ENCODE data around the gene DEXI.

DNA sequence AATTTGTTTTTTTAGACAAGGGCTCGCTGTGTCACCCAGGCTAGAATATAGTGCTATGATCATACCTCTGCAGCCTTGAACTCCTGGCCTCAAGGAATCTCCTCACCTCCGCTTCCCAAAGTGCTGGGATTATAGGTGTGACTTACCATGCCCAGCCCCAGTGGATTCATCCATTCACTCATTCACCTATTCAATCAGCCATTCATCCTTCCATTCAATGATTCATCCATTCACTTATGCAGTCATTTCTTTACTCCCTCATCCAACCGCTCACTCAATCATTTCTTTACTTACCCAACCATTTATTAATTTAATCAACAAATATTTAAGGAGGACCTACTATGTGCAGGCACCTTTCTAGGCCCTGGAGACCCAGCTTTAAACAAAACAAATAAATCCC lies 25.7 kb downstream of the DEXI start:
- TF ChIP-seq, protein P1, sequence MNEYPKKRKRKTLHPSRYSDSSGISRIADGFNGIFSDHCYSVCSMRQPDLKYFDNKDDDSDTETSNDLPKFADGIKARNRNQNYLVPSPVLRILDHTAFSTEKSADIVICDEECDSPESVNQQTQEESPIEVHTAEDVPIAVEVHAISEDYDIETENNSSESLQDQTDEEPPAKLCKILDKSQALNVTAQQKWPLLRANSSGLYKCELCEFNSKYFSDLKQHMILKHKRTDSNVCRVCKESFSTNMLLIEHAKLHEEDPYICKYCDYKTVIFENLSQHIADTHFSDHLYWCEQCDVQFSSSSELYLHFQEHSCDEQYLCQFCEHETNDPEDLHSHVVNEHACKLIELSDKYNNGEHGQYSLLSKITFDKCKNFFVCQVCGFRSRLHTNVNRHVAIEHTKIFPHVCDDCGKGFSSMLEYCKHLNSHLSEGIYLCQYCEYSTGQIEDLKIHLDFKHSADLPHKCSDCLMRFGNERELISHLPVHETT (CRISPR knock-in tag; conservative IDR thresholded peaks at IDR 0.05): no peak
- no peak for TF ChIP-seq ZNF841 (CRISPR knock-in tag; IDR thresholded peaks at IDR 0.05; ENCODE audit: borderline replicate concordance)
- TF ChIP-seq MXD4 (CRISPR knock-in tag; IDR thresholded peaks at IDR 0.05): no peak
- no peak for TF ChIP-seq SMARCE1 (IDR thresholded peaks at IDR 0.05; ENCODE audit: borderline replicate concordance)
- no peak for TF ChIP-seq CTCF (CRISPR knock-in tag; IDR thresholded peaks at IDR 0.05)
- TF ChIP-seq ZNF335 (CRISPR knock-in tag; IDR thresholded peaks at IDR 0.05): no peak
- TF ChIP-seq NFIB (CRISPR knock-in tag; IDR thresholded peaks at IDR 0.05; ENCODE audit: borderline replicate concordance): no peak
- TF ChIP-seq, protein P2, sequence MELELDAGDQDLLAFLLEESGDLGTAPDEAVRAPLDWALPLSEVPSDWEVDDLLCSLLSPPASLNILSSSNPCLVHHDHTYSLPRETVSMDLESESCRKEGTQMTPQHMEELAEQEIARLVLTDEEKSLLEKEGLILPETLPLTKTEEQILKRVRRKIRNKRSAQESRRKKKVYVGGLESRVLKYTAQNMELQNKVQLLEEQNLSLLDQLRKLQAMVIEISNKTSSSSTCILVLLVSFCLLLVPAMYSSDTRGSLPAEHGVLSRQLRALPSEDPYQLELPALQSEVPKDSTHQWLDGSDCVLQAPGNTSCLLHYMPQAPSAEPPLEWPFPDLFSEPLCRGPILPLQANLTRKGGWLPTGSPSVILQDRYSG (CRISPR knock-in tag; IDR thresholded peaks at IDR 0.05): no peak
- TF ChIP-seq, protein P3, sequence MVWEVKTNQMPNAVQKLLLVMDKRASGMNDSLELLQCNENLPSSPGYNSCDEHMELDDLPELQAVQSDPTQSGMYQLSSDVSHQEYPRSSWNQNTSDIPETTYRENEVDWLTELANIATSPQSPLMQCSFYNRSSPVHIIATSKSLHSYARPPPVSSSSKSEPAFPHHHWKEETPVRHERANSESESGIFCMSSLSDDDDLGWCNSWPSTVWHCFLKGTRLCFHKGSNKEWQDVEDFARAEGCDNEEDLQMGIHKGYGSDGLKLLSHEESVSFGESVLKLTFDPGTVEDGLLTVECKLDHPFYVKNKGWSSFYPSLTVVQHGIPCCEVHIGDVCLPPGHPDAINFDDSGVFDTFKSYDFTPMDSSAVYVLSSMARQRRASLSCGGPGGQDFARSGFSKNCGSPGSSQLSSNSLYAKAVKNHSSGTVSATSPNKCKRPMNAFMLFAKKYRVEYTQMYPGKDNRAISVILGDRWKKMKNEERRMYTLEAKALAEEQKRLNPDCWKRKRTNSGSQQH (CRISPR knock-in tag; IDR thresholded peaks at IDR 0.05; ENCODE audit: low read depth): no peak
- no peak for TF ChIP-seq SMYD3 (CRISPR knock-in tag; IDR thresholded peaks at IDR 0.05)
- TF ChIP-seq SETDB1 (CRISPR knock-in tag; IDR thresholded peaks at IDR 0.05; ENCODE audit: borderline replicate concordance): no peak
- no peak for TF ChIP-seq GPBP1L1 (CRISPR knock-in tag; IDR thresholded peaks at IDR 0.05)
- TF ChIP-seq ZFX (CRISPR knock-in tag; IDR thresholded peaks at IDR 0.05; ENCODE audit: low read depth): no peak
- TF ChIP-seq EP300 (IDR thresholded peaks at IDR 0.05; ENCODE audit: low read depth in 2 of 2, low read length in 2 of 2): no peak
- no peak for TF ChIP-seq EP300 (CRISPR knock-in tag; IDR thresholded peaks at IDR 0.05; ENCODE audit: borderline replicate concordance)
